SJCRH30 (cell line): Measurements from ENCODE around the gene MT1E. TPM values are rescaled to one million over a fixed set of nuclear protein-coding genes. Genes with fewer than 3 reads are reported as not detected.
"Not testable (repeated sequence)": the region's sequence is repeated elsewhere in the genome, so short reads cannot be mapped to it uniquely, and the experiment has no call there.

ENCODE experiments used
- DNase-seq, 2 experiments: peaks; one replicate each; pipeline ENCODE4 v3.0.0-alpha.2; 2015 to 2020
- H3K27ac ChIP-seq: fragments of 250-450 bp; sonication (Bioruptor Pico); 2 replicates; pipeline ENCODE4 v1.5.1; 2020; ENCODE audit warnings: mild to moderate bottlenecking, moderate library complexity
- H3K27me3 ChIP-seq: fragments of 250-450 bp; sonication (Bioruptor Pico); 2 replicates; pipeline ENCODE4 v1.5.1; 2020; ENCODE audit warnings: mild to moderate bottlenecking, moderate library complexity
- H3K36me3 ChIP-seq: fragments of 250-450 bp; sonication (Bioruptor Pico); 2 replicates; pipeline ENCODE4 v1.5.1; 2020; ENCODE audit warnings: mild to moderate bottlenecking, moderate library complexity
- H3K4me1 ChIP-seq: fragments of 250-450 bp; sonication (Bioruptor Pico); 2 replicates; pipeline ENCODE4 v1.5.1; 2020; ENCODE audit warnings: mild to moderate bottlenecking, moderate library complexity
- H3K4me3 ChIP-seq: fragments of 250-450 bp; sonication (Bioruptor Pico); 2 replicates; pipeline ENCODE4 v1.5.1; 2020; ENCODE audit warnings: mild to moderate bottlenecking, moderate library complexity
- H3K9me3 ChIP-seq: fragments of 250-450 bp; sonication (Bioruptor Pico); replicated peaks from 2 replicates; pipeline ENCODE4 v1.5.1; 2020; ENCODE audit warnings: mild to moderate bottlenecking, moderate library complexity
- total RNA-seq: library from RNA; depleted of rRNA; stranded (reverse); fragments of >200 nt; shearing (Covaris generic); gene quantifications from 2 replicates; pipeline ENCODE4 v1.2.3, GENCODE V29; 2014

The MT1E gene
- total RNA-seq, 1 experiment from 2014 or later, result not detected

- H3K9me3 ChIP-seq, result no peaks in the 10 kb centered on the region
- no peaks in the 10 kb centered on the region for H3K4me1 ChIP-seq
- no peak overlapping the region for H3K27ac ChIP-seq
- DNase-seq, result no peak
- no peaks in the 10 kb centered on the region for H3K36me3 ChIP-seq
- no peak overlapping the region for H3K4me3 ChIP-seq
- peaks cover 23% of the 10 kb centered on the region for H3K27me3 ChIP-seq
Observed at GRCh38 chr16:56662357-56663354, 37.1 kb downstream of the MT1E start.

DNA sequence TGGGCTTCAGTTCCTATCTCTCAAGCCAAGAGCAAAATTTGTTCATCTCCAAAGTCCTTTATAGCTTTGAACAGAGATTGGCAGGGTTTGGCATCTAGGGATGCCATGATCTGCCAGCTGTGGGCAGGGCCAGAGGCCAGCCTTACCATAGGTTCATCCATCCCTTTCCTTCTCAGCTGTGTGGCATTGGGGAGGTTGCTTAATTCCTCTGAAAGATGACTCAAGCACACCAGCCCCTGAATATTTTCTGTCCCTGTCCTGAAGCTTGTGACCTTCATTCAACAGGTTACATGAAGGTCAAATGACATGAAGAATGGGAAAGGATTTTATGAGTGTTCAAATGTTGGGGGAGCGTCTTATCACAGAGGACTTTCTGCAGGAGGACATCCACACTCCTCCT is 38.9 kb downstream of the MT1E start:
- Histone ChIP-seq H3K9me3 (no peaks in the 10 kb centered on the region), H3K27ac (no peak overlapping the region), H3K36me3 (no peaks in the 10 kb centered on the region), H3K4me1 (no peaks in the 10 kb centered on the region), H3K27me3 (peaks cover 29% of the 10 kb centered on the region), H3K4me3 (no peak overlapping the region)
- DNase-seq, result no peak

DNA sequence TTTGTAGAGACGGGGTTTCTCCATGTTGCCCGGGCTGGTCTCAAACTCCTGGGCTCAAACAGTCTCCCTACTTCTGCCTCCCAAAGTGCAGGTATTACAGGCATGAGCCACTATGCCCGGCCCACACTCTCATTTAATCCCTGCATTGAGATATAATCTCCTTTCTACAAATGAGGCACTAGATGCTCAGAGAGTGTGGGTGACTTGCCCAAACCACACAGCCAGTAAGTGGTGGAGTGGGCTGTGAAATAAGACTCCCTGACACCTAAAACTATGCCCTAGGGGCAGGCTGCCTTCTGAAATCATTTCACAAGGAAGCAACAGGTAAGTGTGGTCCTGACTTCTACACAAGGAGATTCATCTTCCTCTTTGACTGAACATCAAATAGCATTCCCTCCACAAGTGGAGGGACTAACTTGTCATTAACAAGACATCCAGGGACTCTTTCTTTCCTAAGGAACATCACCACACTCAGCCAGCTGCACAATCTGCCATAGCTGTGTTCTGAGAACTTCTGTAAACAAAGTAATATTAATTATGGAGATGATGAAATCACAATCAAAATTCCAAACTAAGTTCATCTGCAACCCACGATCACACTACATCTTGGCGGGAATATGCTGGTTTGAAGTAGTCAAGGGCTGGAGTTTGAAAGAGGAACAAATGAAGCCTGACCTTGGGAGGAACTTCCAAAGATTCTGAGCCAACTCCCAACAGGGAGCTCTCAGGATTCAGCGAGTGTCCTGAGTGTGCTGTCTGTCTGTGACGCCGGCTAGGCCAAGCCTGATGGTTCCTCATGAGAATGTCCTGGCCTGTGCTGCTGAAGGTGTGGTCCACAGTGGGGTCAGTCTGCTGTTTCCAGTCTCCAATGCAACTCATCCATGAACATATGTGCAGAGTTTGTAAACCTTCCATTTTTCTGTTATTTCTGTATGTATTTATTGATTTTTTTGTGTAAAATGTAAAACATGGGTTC is 40.0 kb downstream of the MT1E start:
- DNase-seq, H3K9me3 ChIP-seq, H3K36me3 ChIP-seq, H3K27ac ChIP-seq, H3K4me3 ChIP-seq, H3K4me1 ChIP-seq: not testable (repeated sequence)
- H3K27me3 ChIP-seq, result peaks cover 37% of the 10 kb centered on the region

DNA sequence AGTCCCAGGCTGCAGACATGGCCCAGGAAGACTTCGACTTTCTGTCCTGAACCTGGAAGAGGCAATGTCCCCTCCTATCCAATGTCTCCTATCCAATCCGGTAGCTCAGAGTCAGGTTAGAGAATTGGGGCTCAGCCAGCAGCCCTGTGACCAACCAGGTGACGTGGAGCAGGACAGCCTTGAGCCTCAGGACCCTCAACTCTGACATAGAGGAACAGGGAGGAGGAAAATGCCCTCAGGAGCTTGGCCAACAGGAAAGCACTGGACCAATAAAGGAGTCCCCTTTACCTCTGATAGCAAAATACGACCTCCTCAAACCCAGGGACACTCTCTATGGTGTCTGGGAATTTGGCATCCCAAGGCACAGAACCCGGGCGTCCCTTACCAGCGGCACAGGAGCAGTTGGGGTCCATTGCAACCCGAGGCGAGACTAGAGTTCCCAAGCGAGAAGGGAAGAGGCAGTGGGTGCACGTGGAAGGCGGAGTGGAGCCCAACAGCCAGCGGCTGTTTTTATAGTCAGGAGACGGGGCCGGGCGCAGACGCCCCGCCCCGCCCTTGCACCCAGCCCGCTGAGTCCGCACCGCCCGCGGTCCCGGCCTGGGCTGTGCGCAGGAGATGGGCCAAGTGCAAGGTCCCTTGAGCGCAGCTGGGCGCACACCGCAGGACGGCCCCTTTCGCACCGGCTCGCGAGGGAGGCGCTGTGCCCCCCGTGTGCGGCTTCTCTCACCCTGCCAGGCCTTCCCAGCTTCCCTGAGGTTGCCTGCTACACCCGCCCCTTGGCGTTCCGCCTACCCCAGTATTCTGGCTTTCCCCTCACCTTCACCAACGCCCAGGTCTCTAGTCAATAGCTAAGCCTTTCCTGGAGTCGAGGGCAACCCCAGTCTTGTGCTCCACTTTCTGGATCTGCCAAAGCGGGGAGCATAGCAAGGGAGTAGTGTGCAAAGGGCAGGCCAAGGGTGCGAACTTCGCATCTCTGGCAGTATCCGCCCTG is 42.3 kb downstream of the MT1E start, which contains the start of gene MT1G:
TSS of gene MT1G (minus strand) at position 485 of the 991 bp plus-strand sequence. CDS start at position 413, 72 bp downstream.
- no peak within 1 kb of the TSS for H3K4me3 ChIP-seq
- no peaks in the 10 kb centered on the region for H3K36me3 ChIP-seq
- no peak within 1 kb of the TSS for H3K27ac ChIP-seq
- no peaks in the 10 kb centered on the region for H3K4me1 ChIP-seq
- peaks cover 37% of the 10 kb centered on the region for H3K27me3 ChIP-seq
- no peaks in the 10 kb centered on the region for H3K9me3 ChIP-seq
- no peak for DNase-seq

- H3K4me1 ChIP-seq, result no peaks in the 10 kb centered on the region
- peaks cover 42% of the 10 kb centered on the region for H3K27me3 ChIP-seq
- DNase-seq, result no peak
- no peak within 1 kb of the TSS for H3K4me3 ChIP-seq
- H3K36me3 ChIP-seq, result no peaks in the 10 kb centered on the region
- H3K9me3 ChIP-seq, result no peaks in the 10 kb centered on the region
- H3K27ac ChIP-seq, result no peak within 1 kb of the TSS
Observed at GRCh38 chr16:56669005-56669839, 43.6 kb downstream of the MT1E start, which contains the start of gene MT1H. MT1H (plus strand) TSS chr16:56669814; CDS start chr16:56669885, 71 bp downstream.

DNA sequence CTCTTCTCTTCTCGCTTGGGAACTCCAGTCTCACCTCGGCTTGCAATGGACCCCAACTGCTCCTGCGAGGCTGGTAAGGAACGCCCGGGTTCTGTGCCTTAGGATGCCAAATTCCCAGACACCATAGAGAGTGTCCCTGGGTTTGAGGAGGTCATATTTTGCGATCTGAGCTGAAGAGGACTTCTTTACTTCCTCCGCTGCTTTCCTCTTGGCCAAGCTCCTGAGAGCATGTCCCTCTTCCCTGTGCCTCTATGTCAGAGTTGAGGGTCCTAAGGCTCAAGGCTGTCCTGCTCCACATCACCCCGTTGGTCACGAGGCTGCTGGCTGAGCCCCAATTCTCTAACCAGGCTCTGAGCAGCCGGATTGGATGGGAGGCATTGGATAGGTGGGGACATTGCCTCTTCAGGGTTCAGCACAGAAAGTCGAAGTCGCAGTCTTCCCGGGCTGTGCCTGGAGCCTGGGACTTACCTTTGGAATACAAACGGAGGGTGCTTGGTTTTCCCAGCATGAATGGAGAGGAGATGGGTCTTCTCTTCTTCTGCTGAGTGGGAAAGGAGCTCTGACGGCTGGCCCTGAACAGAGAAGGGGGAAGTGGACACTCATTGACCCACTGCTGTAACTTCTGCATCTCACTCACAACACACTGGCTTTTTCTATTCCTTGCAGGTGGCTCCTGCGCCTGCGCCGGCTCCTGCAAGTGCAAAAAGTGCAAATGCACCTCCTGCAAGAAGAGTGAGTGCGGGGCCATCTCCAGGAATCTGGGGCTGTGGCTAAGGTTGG is 44.4 kb downstream of the MT1E start:
- peaks cover 47% of the 10 kb centered on the region for H3K27me3 ChIP-seq
- DNase-seq, result no peak
- H3K4me1 ChIP-seq, result no peaks in the 10 kb centered on the region
- no peaks in the 10 kb centered on the region for H3K36me3 ChIP-seq
- H3K27ac ChIP-seq, result no peak overlapping the region
- no peaks in the 10 kb centered on the region for H3K9me3 ChIP-seq
- H3K4me3 ChIP-seq, result no peak overlapping the region

DNA sequence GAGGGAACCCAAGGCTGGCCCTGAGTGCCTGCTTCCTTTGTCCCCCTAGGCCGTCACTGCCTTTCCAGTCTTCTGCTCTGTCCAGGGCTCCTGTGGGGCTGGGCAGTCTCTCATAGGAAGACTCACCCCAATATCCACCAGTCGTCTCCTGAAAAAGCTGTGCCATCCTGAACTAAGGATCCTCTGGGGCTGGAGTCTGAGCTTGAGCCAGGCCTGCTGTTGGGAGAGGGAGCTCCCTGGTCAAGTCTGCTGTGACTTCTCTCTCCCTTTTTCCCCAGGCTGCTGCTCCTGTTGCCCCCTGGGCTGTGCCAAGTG is 45.0 kb downstream of the MT1E start:
- H3K27me3 ChIP-seq, result peaks cover 50% of the 10 kb centered on the region
- no peaks in the 10 kb centered on the region for H3K9me3 ChIP-seq

GRCh38 chr16:56671691-56672090 is 46.1 kb downstream of the MT1E start:
- not testable (repeated sequence) for H3K9me3 ChIP-seq, H3K4me1 ChIP-seq, DNase-seq, H3K36me3 ChIP-seq, H3K4me3 ChIP-seq, H3K27ac ChIP-seq
- H3K27me3 ChIP-seq, result peaks cover 47% of the 10 kb centered on the region

More for the DNA sequence above, 45.0 kb downstream of the MT1E start:
- DNase-seq, result no peak
- Histone ChIP-seq H3K27ac (no peak overlapping the region), H3K36me3 (no peaks in the 10 kb centered on the region), H3K4me1 (no peaks in the 10 kb centered on the region), H3K4me3 (no peak overlapping the region)

GRCh38 chr16:56672171-56672570 is 46.6 kb downstream of the MT1E start:
- not testable (repeated sequence) for H3K36me3 ChIP-seq, H3K4me1 ChIP-seq, H3K4me3 ChIP-seq, H3K9me3 ChIP-seq, DNase-seq, H3K27ac ChIP-seq
- H3K27me3 ChIP-seq, result peaks cover 42% of the 10 kb centered on the region

GRCh38 chr16:56672761-56673536 is 47.4 kb downstream of the MT1E start:
- DNase-seq, result no peak
- Histone ChIP-seq H3K27ac (no peak overlapping the region), H3K27me3 (peaks cover 41% of the 10 kb centered on the region), H3K4me1 (no peaks in the 10 kb centered on the region), H3K9me3 (no peaks in the 10 kb centered on the region), H3K36me3 (no peaks in the 10 kb centered on the region), H3K4me3 (no peak overlapping the region)

DNA sequence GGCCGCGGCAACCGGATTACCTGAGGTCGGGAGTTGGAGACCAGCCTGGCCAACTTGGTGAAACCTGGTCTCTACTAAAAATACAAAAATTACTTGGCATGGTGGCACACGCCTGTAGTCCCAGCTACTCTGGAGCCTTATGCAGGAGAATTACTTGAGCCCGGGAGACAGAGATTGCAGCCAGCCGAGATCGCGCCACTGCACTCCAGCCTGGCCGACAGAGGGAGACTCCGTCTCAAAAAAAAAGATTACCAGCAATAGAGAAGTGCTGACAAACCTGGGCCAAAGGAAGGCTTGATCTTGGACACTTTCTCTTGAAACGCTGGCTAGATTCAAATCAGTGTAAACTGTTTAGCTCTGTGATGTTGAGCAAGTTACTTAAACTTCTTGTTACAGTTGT is 48.3 kb downstream of the MT1E start:
- no peak overlapping the region for H3K27ac ChIP-seq
- H3K36me3 ChIP-seq, result no peaks in the 10 kb centered on the region
- peaks cover 33% of the 10 kb centered on the region for H3K27me3 ChIP-seq
- peak in 1 of 2 experiments; percentile 24 for DNase-seq
- H3K9me3 ChIP-seq, result no peaks in the 10 kb centered on the region
- no peaks in the 10 kb centered on the region for H3K4me1 ChIP-seq
- no peak overlapping the region for H3K4me3 ChIP-seq

GRCh38 chr16:56674570-56674969 is 49.0 kb downstream of the MT1E start:
- not testable (repeated sequence) for DNase-seq, H3K9me3 ChIP-seq, H3K4me3 ChIP-seq, H3K4me1 ChIP-seq, H3K27ac ChIP-seq, H3K36me3 ChIP-seq
- H3K27me3 ChIP-seq, result peaks cover 30% of the 10 kb centered on the region
